H9 (cell line): ENCODE data around the gene PM20D1. TPM values are rescaled to one million over a fixed set of nuclear protein-coding genes. Genes with fewer than 3 reads are reported as not detected.

Experiments used
- DNase-seq: peaks from one replicate; pipeline ENCODE4 v3.0.0-alpha.2; 2017
- H2AFZ ChIP-seq: one replicate; pipeline ENCODE4 v1.6.1; 2013; ENCODE audit warnings: mild to moderate bottlenecking, low read length, control low read depth, moderate library complexity
- H2AK5ac ChIP-seq: 2 replicates; pipeline ENCODE4 v1.6.1; 2013; ENCODE audit warnings: low read length, control low read depth, mixed read lengths; ENCODE audit not compliant: insufficient read length
- H2BK120ac ChIP-seq: one replicate; pipeline ENCODE4 v1.6.1; 2013; ENCODE audit warnings: low read depth, mild to moderate bottlenecking, low read length, control low read depth, inconsistent platforms; ENCODE audit not compliant: poor library complexity, severe bottlenecking
- H2BK12ac ChIP-seq: 2 replicates; pipeline ENCODE4 v1.6.1; 2013; ENCODE audit warnings: low read length, control low read depth, mixed read lengths, low read depth; ENCODE audit not compliant: insufficient read length
- H2BK15ac ChIP-seq: 2 replicates; pipeline ENCODE4 v1.6.1; 2013; ENCODE audit warnings: low read depth, low read length, control low read depth
- H2BK20ac ChIP-seq: one replicate; pipeline ENCODE4 v1.6.1; 2013; ENCODE audit warnings: low read depth, mild to moderate bottlenecking, low read length, control low read depth, inconsistent platforms; ENCODE audit not compliant: poor library complexity, severe bottlenecking
- H2BK5ac ChIP-seq: 2 replicates; pipeline ENCODE4 v1.6.1; 2013; ENCODE audit warnings: low read length, control low read depth, mixed read lengths; ENCODE audit not compliant: insufficient read length
- H3K14ac ChIP-seq: 2 replicates; pipeline ENCODE4 v1.6.1; 2013; ENCODE audit warnings: low read length, control low read depth; ENCODE audit not compliant: insufficient read depth
- H3K18ac ChIP-seq: 2 replicates; pipeline ENCODE4 v1.6.1; 2013; ENCODE audit warnings: low read depth, mild to moderate bottlenecking, mixed read lengths, low read length, control low read depth; ENCODE audit not compliant: insufficient read length
- H3K23ac ChIP-seq: 2 replicates; pipeline ENCODE4 v1.6.1; 2013; ENCODE audit warnings: low read length, control low read depth, mixed read lengths, low read depth; ENCODE audit not compliant: insufficient read length
- H3K23me2 ChIP-seq: 2 replicates; pipeline ENCODE4 v1.6.1; 2013; ENCODE audit warnings: low read depth, mild to moderate bottlenecking, mixed read lengths, low read length, control low read depth; ENCODE audit not compliant: insufficient read length, poor library complexity, severe bottlenecking
- H3K27ac ChIP-seq: 2 replicates; pipeline ENCODE4 v1.5.1; 2013; ENCODE audit warnings: low read length, control low read depth, mixed read lengths, low read depth; ENCODE audit not compliant: insufficient read length
- H3K27me3 ChIP-seq: 2 replicates; pipeline ENCODE4 v1.6.1; 2013; ENCODE audit warnings: low read length, control low read depth, inconsistent platforms; ENCODE audit not compliant: insufficient read depth
- H3K4ac ChIP-seq: 2 replicates; pipeline ENCODE4 v1.6.1; 2013; ENCODE audit warnings: low read depth, mild to moderate bottlenecking, control low read depth, inconsistent platforms, low read length, moderate library complexity
- H3K4me1 ChIP-seq: 2 replicates; pipeline ENCODE4 v1.6.1; 2013; ENCODE audit warnings: low read length, control low read depth, inconsistent platforms; ENCODE audit not compliant: insufficient read depth
- H3K4me2 ChIP-seq: 2 replicates; pipeline ENCODE4 v1.6.1; 2013; ENCODE audit warnings: low read length, control low read depth, mixed read lengths; ENCODE audit not compliant: insufficient read length, insufficient read depth
- H3K56ac ChIP-seq: 2 replicates; pipeline ENCODE4 v1.6.1; 2013; ENCODE audit warnings: low read depth, mild to moderate bottlenecking, mixed read lengths, low read length, control low read depth; ENCODE audit not compliant: insufficient read length
- H3K79me1 ChIP-seq: 2 replicates; pipeline ENCODE4 v1.6.1; 2013; ENCODE audit warnings: low read depth, mild to moderate bottlenecking, moderate library complexity, low read length, control low read depth, inconsistent platforms; ENCODE audit not compliant: insufficient read depth, poor library complexity, severe bottlenecking
- H3K79me2 ChIP-seq: 2 replicates; pipeline ENCODE4 v1.6.1; 2013; ENCODE audit warnings: low read length, control low read depth, inconsistent platforms; ENCODE audit not compliant: insufficient read depth
- H3K9ac ChIP-seq: 2 replicates; pipeline ENCODE4 v1.6.1; 2013; ENCODE audit warnings: low read length, control low read depth, mixed read lengths; ENCODE audit not compliant: insufficient read length; ENCODE audit errors: extremely low read depth
- H3K9me3 ChIP-seq: one replicate; pipeline ENCODE4 v1.6.1; 2013; ENCODE audit warnings: low read depth, low read length, inconsistent platforms; ENCODE audit not compliant: control insufficient read depth
- H3T11ph ChIP-seq: one replicate; pipeline ENCODE4 v1.6.1; 2013; ENCODE audit warnings: mild to moderate bottlenecking, low read length, control low read depth, inconsistent platforms
- H4K20me1 ChIP-seq: one replicate; pipeline ENCODE4 v1.6.1; 2013; ENCODE audit not compliant: control insufficient read depth, insufficient read length, insufficient read depth
- H4K5ac ChIP-seq: 2 replicates; pipeline ENCODE4 v1.6.1; 2013; ENCODE audit warnings: low read depth, mild to moderate bottlenecking, mixed read lengths, low read length, control low read depth; ENCODE audit not compliant: insufficient read length
- H4K8ac ChIP-seq: replicated peaks from 2 replicates; pipeline ENCODE4 v1.6.1; 2013; ENCODE audit warnings: low read length, control low read depth, mixed read lengths, low read depth; ENCODE audit not compliant: insufficient read length
- H4K91ac ChIP-seq: 2 replicates; pipeline ENCODE4 v1.6.1; 2013; ENCODE audit warnings: low read depth, mild to moderate bottlenecking, moderate library complexity, mixed read lengths, low read length, control low read depth; ENCODE audit not compliant: insufficient read length
- H3K27ac Mint-ChIP-seq, 3 experiments: 2 replicates in 2 of 3; 3 replicates in 1 of 3; pipeline ENCODE4 v1.8.0; 2020 to 2021; ENCODE audit warnings: mixed read lengths in 3 of 3, mild to moderate bottlenecking in 1 of 3, moderate library complexity in 1 of 3
- H3K27me3 Mint-ChIP-seq: 2 replicates; pipeline ENCODE4 v1.8.0; 2021; ENCODE audit warnings: low read depth, mild to moderate bottlenecking, moderate library complexity, mixed read lengths
- H3K36me3 Mint-ChIP-seq, 3 experiments: 2 replicates in 2 of 3; 3 replicates in 1 of 3; pipeline ENCODE4 v1.8.0; 2020 to 2021; ENCODE audit warnings: low read depth in 3 of 3, mixed read lengths in 3 of 3; ENCODE audit not compliant: insufficient read depth in 1 of 3
- H3K4me1 Mint-ChIP-seq, 2 experiments: 2 replicates each; pipeline ENCODE4 v1.8.0; 2020; ENCODE audit warnings: mixed read lengths in 2 of 2
- H3K4me3 Mint-ChIP-seq, 2 experiments: 2 replicates in 1 of 2; 3 replicates in 1 of 2; pipeline ENCODE4 v1.8.0; 2020 to 2021; ENCODE audit warnings: mild to moderate bottlenecking in 2 of 2, mixed read lengths in 2 of 2, moderate library complexity in 1 of 2
- H3K9me3 Mint-ChIP-seq, 2 experiments: 2 replicates in 1 of 2; 3 replicates in 1 of 2; pipeline ENCODE4 v1.8.0; 2020; ENCODE audit warnings: mild to moderate bottlenecking in 2 of 2, mixed read lengths in 2 of 2, moderate library complexity in 1 of 2
- CTCF ChIP-seq: fragments of 200-600 bp; sonication (generic); conservative IDR thresholded peaks from 3 replicates; pipeline ENCODE4 v1.8.0; 2021; ENCODE audit warnings: antibody characterized with exemption, mild to moderate bottlenecking
- WGBS: extraction: QIAGEN DNeasy Blood & Tissue Kit; methylation state at CpG from one replicate; pipeline ENCODE4 v1.1.7; 2013; ENCODE audit warnings: missing lambda C conversion rate, low lambda C conversion rate, mixed read lengths; ENCODE audit not compliant: insufficient read length; ENCODE audit errors: extremely low coverage; 5-methylcytosine and 5-hydroxymethylcytosine counted together
- total RNA-seq: library from RNA; stranded (reverse); gene quantifications from 2 replicates; pipeline ENCODE4 v1.2.1, GENCODE V29; 2021

PM20D1 gene
- total RNA-seq, 1 experiment from 2014 or later, result not detected

DNA sequence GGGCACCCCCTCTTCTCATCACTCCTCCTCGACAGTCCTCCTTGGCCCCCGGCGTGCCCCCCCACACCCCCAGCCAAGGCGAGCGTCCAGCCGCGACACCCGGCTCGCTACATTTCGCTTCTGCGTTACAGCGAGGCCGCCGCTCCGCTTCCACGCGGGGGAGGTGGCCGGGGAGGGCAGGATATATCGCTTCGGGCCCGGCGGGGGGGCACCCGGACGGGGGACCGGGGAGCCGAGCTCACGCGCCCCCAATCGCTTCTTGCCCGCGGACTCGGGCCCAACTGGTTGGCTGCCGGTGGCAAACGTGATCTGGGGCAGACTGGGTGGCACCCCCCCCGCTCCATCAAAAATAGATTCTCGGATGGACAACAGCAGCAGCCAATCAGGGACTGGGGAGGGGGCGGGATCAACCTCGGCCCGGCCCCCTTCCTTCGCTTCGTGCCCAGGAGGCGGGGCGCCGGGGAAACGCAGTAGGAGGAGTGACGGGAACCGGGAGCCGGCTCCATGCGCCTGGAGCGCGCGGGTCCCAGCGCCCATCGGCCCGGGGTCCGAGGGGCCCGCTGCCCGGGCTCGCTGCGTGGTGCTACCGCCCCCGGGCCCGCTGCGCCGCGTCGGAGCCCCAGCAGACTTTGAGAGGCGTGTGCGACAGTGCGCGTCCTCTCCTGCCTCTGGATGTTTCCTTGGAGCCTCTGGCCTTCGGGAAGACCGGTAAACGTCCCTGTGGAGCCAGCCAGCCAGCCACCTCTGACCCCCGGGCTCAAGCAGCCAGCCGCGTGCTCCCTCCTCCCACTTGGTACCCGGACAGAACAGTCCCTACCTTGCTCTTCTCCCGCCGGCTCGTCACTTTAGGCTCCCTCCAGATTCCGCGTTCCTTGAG lies 36.8 kb downstream of the PM20D1 start, which contains the start of gene SLC41A1:
SLC41A1 (minus strand) TSS at position 321 of the 877 bp plus-strand sequence. CDS start 2,757 bp downstream, outside the sequence.
- H2BK12ac ChIP-seq, result no peak within 1 kb of the TSS
- no peak within 1 kb of the TSS for H3K4ac ChIP-seq
- WGBS, result no CpG with 5 or more reads among the region's 83 CpGs
- no peaks in the 10 kb centered on the region; the same call in 1 of the 2 replicates for H3K79me2 ChIP-seq
- peaks cover 2% of the 10 kb centered on the region for H4K20me1 ChIP-seq
- H3K4me2 ChIP-seq, result peak within 1 kb of the TSS; percentile 84
- H3K14ac ChIP-seq, result peak within 1 kb of the TSS; percentile 71
- no peak within 1 kb of the TSS for H4K8ac ChIP-seq
- Mint-ChIP-seq H3K36me3 (peaks cover 25 to 30% (median 27%) of the 10 kb centered on the region in 3 experiments), H3K27me3 (peaks cover 9% of the 10 kb centered on the region), H3K27ac (peak within 1 kb of the TSS; percentile 58 to 92 (median 75)), H3K4me1 (peaks cover 49% of the 10 kb centered on the region in 2 experiments), H3K4me3 (peak within 1 kb of the TSS; percentile 92 to 94), H3K9me3 (no peaks in the 10 kb centered on the region)
- H3K27ac ChIP-seq, result no peak within 1 kb of the TSS
- H3K23me2 ChIP-seq, result peaks cover 14% of the 10 kb centered on the region
- no peak within 1 kb of the TSS for H2AK5ac ChIP-seq
- no peak within 1 kb of the TSS for H3K56ac ChIP-seq
- H2AFZ ChIP-seq, result no peak within 1 kb of the TSS
- H2BK5ac ChIP-seq, result no peak within 1 kb of the TSS
- H2BK120ac ChIP-seq, result no peak within 1 kb of the TSS
- peak; percentile 94 for DNase-seq
- no peaks in the 10 kb centered on the region for H3K4me1 ChIP-seq
- no peak within 1 kb of the TSS for H3K23ac ChIP-seq
- no peak within 1 kb of the TSS for H3T11ph ChIP-seq
- H3K9ac ChIP-seq, result peak within 1 kb of the TSS; percentile 63
- H2BK20ac ChIP-seq, result no peak within 1 kb of the TSS
- TF ChIP-seq CTCF, result no peak
- no peak within 1 kb of the TSS for H4K91ac ChIP-seq
- H3K27me3 ChIP-seq, result no peaks in the 10 kb centered on the region
- no peak within 1 kb of the TSS for H2BK15ac ChIP-seq
- H4K5ac ChIP-seq, result no peak within 1 kb of the TSS
- H3K9me3 ChIP-seq, result no peaks in the 10 kb centered on the region
- H3K18ac ChIP-seq, result peak within 1 kb of the TSS; percentile 83
- H3K79me1 ChIP-seq, result peaks cover 3% of the 10 kb centered on the region
